MM.1S (cell line): Measurements from ENCODE around the gene SPTBN1.

ENCODE experiments used
- CTCF ChIP-seq: fragments of 300-600 bp; sonication (generic); IDR thresholded peaks from 2 replicates; pipeline ENCODE4 v1.5.1; 2016; ENCODE audit warnings: antibody characterized with exemption, low read length, mixed read lengths
- EZH2 ChIP-seq: fragments of 300-600 bp; sonication (generic); optimal IDR thresholded peaks from 2 replicates; pipeline ENCODE3; 2017; ENCODE audit warnings: low read depth, mild to moderate bottlenecking, antibody characterized with exemption, low read length, mixed read lengths

GRCh38 chr2:54598347-54599325 is 142.5 kb downstream of the SPTBN1 start:
- TF ChIP-seq CTCF, result no peak
- no peak for TF ChIP-seq EZH2
